SK-N-SH treated with all-trans-retinoic acid at 6 μM for 48 hours (cell line): Measurements from ENCODE around the gene TAF1A.

Experiments
- CREB5 ChIP-seq: fragments of 250-450 bp; sonication (Bioruptor Pico); IDR thresholded peaks from 2 replicates; pipeline ENCODE4 v1.5.1; 2020; ENCODE audit warnings: low read depth, mild to moderate bottlenecking, moderate library complexity
- PPARA ChIP-seq: fragments of 250-450 bp; sonication (Bioruptor Pico); IDR thresholded peaks from 2 replicates; pipeline ENCODE4 v1.5.0; 2020; ENCODE audit warnings: mild to moderate bottlenecking, borderline replicate concordance
- TOX ChIP-seq: fragments of 250-450 bp; sonication (Bioruptor Pico); IDR thresholded peaks from 2 replicates; pipeline ENCODE4 v1.8.0; 2021; ENCODE audit warnings: mild to moderate bottlenecking, moderate library complexity, borderline replicate concordance
- ZNF565 ChIP-seq: fragments of 450-650 bp; formaldehyde crosslinking; conservative IDR thresholded peaks from 2 replicates; pipeline ENCODE4 v1.5.0; 2020; ENCODE audit warnings: low read depth, mild to moderate bottlenecking, moderate library complexity

GRCh38 chr1:222617367-222617951 is 27.7 kb upstream of the TAF1A start:
- no peak for TF ChIP-seq CREB5
- TF ChIP-seq TOX (CRISPR knock-in tag) = no peak
- no peak for TF ChIP-seq PPARA (CRISPR knock-in tag)
- TF ChIP-seq ZNF565 (CRISPR knock-in tag) = no peak
